ENCODE data around the gene ACSS1. TPM values are rescaled to one million over a fixed set of nuclear protein-coding genes. Genes with fewer than 3 reads are reported as not detected.

Gene ACSS1
- total and polyA plus RNA-seq, 2 experiments from 2014 or later: not detected

DNA sequence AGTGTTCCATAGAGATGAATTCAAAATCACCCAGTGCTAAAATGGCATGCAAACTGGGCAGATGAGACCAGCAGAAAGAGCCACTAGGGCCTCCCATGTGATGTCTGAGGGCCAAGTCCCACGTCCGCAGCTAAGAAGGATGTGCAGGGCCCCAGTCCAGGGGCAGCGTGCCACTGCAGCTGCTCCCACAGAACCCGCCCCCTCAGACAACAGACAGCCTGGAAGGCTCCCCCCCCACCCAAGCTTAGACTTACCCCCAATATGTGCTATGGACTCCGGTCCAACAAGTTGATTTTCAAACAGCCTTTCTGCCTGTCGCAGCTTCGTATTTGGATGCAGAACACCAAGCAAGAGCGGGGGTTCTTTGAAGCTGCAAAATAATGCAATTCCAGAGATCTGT lies 79.4 kb downstream of the ACSS1 start:
- Histone ChIP-seq H3K4me3 (no peak overlapping the region), H3K27me3 (no peaks in the 10 kb centered on the region), H3K9me3 (ENCODE audit: low read depth) (no peaks in the 10 kb centered on the region), H3K4me1 (ENCODE audit: low read depth) (no peaks in the 10 kb centered on the region), H3K36me3 (no peaks in the 10 kb centered on the region), H3K27ac (no peak overlapping the region)
- no peak for DNase-seq (ENCODE audit: low read depth in 1 of 2, low spot score in 1 of 2)
- TF ChIP-seq, protein P1, sequence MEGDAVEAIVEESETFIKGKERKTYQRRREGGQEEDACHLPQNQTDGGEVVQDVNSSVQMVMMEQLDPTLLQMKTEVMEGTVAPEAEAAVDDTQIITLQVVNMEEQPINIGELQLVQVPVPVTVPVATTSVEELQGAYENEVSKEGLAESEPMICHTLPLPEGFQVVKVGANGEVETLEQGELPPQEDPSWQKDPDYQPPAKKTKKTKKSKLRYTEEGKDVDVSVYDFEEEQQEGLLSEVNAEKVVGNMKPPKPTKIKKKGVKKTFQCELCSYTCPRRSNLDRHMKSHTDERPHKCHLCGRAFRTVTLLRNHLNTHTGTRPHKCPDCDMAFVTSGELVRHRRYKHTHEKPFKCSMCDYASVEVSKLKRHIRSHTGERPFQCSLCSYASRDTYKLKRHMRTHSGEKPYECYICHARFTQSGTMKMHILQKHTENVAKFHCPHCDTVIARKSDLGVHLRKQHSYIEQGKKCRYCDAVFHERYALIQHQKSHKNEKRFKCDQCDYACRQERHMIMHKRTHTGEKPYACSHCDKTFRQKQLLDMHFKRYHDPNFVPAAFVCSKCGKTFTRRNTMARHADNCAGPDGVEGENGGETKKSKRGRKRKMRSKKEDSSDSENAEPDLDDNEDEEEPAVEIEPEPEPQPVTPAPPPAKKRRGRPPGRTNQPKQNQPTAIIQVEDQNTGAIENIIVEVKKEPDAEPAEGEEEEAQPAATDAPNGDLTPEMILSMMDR (IDR thresholded peaks at IDR 0.05; ENCODE audit: low read depth, low read length): no peak

DNA sequence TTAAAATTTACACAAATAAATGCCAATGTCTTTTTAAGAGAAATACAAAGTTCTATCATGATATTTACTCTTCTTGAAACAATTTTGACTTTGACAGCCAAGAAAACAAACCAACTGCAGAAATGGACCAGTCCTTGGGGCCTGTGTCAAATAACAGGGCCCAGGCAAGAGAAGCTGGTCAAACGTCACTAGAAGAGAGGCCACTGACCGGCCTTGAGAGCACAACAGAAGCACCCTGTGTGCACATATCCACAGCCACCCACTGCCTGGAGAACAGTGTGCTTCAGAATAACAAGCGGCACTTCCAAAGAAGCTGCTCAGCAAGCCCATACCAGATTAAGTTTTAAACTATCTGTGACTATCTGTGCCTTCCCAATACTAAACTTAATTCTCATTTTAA lies 80.1 kb downstream of the ACSS1 start:
- no peaks in the 10 kb centered on the region for H3K9me3 ChIP-seq (ENCODE audit: low read depth)
- H3K27me3 ChIP-seq: no peaks in the 10 kb centered on the region

DNA sequence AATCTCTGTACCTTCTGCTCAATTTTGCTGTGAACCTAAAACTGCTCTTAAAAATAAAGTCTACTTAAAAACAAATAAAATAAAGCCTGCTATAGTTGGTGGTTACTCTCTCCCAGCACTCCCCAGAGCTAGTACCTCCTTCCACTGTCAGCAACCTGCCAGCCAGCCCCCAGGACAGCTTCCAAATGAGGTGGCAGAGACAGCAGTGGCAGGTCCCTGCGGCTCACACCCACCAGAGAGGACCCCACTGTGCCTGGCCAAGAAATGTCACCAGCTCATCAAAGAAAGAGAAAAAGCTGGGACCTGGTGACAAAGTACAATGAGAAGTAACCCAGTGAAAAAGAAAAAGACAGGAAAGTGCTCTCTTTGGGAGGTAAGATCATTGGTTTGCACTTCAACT lies 80.6 kb downstream of the ACSS1 start:
- H3K36me3 ChIP-seq: no peaks in the 10 kb centered on the region
- no peak overlapping the region for H3K27ac ChIP-seq
- H3K4me3 ChIP-seq: no peak overlapping the region
- DNase-seq (ENCODE audit: low read depth in 1 of 2, low spot score in 1 of 2): no peak
- no peaks in the 10 kb centered on the region for H3K9me3 ChIP-seq (ENCODE audit: low read depth)
- no peaks in the 10 kb centered on the region for H3K4me1 ChIP-seq (ENCODE audit: low read depth)
- H3K27me3 ChIP-seq: no peaks in the 10 kb centered on the region
- TF ChIP-seq, protein P1 (IDR thresholded peaks at IDR 0.05; ENCODE audit: low read depth, low read length): no peak

More for the DNA sequence above, 80.1 kb downstream of the ACSS1 start:
- TF ChIP-seq, protein P1 (IDR thresholded peaks at IDR 0.05; ENCODE audit: low read depth, low read length): no peak
- DNase-seq (ENCODE audit: low read depth in 1 of 2, low spot score in 1 of 2): no peak
- Histone ChIP-seq H3K27ac (no peak overlapping the region), H3K4me3 (no peak overlapping the region), H3K4me1 (ENCODE audit: low read depth) (no peaks in the 10 kb centered on the region), H3K36me3 (no peaks in the 10 kb centered on the region)

DNA sequence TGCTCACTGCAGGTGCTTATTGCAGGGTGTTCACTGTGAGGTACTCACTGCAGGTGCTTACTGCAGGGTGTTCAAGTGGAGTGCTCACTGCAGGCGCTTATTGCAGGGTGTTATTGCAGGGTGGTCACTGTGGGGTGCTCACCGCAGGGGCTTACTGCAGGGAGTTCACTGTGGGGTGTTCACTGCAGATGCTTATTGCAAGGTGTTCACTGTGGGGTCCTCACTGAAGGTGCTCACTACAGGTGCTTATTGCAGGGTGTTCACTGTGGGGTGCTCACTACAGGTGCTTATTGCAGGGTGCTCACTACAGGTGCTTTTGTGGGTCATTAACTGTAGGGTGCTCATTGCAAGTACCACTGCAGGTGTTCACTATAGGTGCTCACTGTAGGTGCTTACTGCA lies 85.6 kb downstream of the ACSS1 start:
- Histone ChIP-seq H3K27ac (no peak overlapping the region), H3K27me3 (no peaks in the 10 kb centered on the region), H3K4me3 (no peak overlapping the region), H3K9me3 (ENCODE audit: low read depth) (no peaks in the 10 kb centered on the region), H3K4me1 (ENCODE audit: low read depth) (no peaks in the 10 kb centered on the region), H3K36me3 (peaks cover 9% of the 10 kb centered on the region)
- no peak for DNase-seq (ENCODE audit: low read depth in 1 of 2, low spot score in 1 of 2)
- TF ChIP-seq, protein P1 (IDR thresholded peaks at IDR 0.05; ENCODE audit: low read depth, low read length): no peak

DNA sequence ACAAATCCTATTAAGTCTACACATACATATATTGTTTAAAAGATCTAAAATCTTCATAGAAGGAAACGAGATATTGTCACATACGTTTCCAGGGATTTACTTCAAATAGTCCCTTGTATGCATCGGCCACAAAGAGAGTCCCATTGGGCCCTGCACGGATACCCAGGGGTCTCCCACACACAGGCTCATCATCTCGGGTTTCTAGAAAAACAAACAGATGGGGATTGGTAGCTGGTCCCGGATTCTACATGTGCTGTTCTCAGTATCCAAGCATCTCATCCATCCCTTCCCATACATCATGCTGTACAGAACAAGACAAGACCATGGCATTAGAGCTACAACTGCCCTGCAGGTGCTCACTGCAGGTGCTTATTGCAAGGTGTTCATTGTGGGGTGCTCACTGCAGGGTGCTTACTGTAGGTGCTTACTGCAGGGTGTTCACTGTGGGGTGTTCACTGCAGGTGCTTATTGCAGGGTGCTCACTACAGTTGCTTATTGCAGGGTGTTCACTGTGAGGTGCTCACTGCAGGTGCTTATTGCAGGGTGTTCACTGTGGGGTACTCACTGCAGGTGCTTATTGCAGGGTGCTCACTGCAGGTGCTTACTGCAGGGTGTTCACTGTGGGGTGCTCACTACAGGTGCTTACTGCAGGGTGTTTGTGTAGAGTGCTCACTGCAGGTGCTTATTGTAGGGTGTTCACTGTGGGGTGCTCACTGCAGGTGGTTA lies 86.4 kb downstream of the ACSS1 start:
- Histone ChIP-seq H3K9me3 (ENCODE audit: low read depth) (no peaks in the 10 kb centered on the region), H3K36me3 (peaks cover 9% of the 10 kb centered on the region), H3K4me3 (no peak overlapping the region), H3K4me1 (ENCODE audit: low read depth) (no peaks in the 10 kb centered on the region), H3K27me3 (no peaks in the 10 kb centered on the region), H3K27ac (no peak overlapping the region)
- no peak for DNase-seq (ENCODE audit: low read depth in 1 of 2, low spot score in 1 of 2)
- TF ChIP-seq, protein P1 (IDR thresholded peaks at IDR 0.05; ENCODE audit: low read depth, low read length): no peak

Data from cardiac muscle cell (in vitro differentiated cells and primary cell).